A549 (cell line): ENCODE measurements around the gene ITCH. TPM values are rescaled to one million over a fixed set of nuclear protein-coding genes. Genes with fewer than 3 reads are reported as not detected.
"Not testable (repeated sequence)": the region's sequence is repeated elsewhere in the genome, so short reads cannot be mapped to it uniquely, and the experiment has no call there.

Source experiments
- ATAC-seq, 2 experiments: fragments of 200-7000 bp in 1 of 2; fragments of >200 bp in 1 of 2; cut with Nextera tagmentation in 1 of 2; cut with Tn5 transposase in 1 of 2; 3 replicates each; pipeline versions ENCODE4 v1.8.0 to v1.9.1; 2018 to 2020; ENCODE audit warnings: mild to moderate bottlenecking in 1 of 2, moderate library complexity in 1 of 2
- CTCF ChIA-PET: fragments of 300-600 bp; sonication (Branson Sonifier 250); formaldehyde crosslinking; extraction: SDS; loops from one replicate; lab custom pipeline; 2021; ENCODE audit warnings: antibody characterized with exemption, inconsistent platforms; lab: Yijun Ruan, JAX
- POLR2A ChIA-PET: fragments of 350-600 bp; formaldehyde crosslinking; extraction: SDS; loops from one replicate; lab custom pipeline; 2021; ENCODE audit warnings: antibody characterized with exemption, inconsistent platforms; lab: Yijun Ruan, JAX
- DNase-seq, 2 experiments: peaks; one replicate each; pipeline versions ENCODE4 v3.0.0 to v3.0.0-alpha.2; 2011 to 2016; ENCODE audit warnings: low read depth in 1 of 2, low spot score in 1 of 2
- FAIRE-seq: peaks from 2 replicates; lab custom pipeline; 2011; peaks lifted over from hg19 to GRCh38; lab: Jason Lieb, UNC
- H3K27ac ChIP-seq, 2 experiments: fragments of >200 bp; sonication (Bioruptor Twin); formaldehyde crosslinking; 3 replicates each; pipeline ENCODE4 v1.5.1; 2016 to 2017
- H3K4me1 ChIP-seq: fragments of >200 bp; sonication (Bioruptor Twin); formaldehyde crosslinking; 3 replicates; pipeline ENCODE4 v1.6.1; 2016
- H3K4me2 ChIP-seq: fragments of >200 bp; sonication (Bioruptor Twin); formaldehyde crosslinking; 3 replicates; pipeline ENCODE4 v1.6.1; 2016
- H3K4me3 ChIP-seq: fragments of >200 bp; sonication (Bioruptor Twin); formaldehyde crosslinking; 3 replicates; pipeline ENCODE4 v1.5.1; 2016
- H3K9me3 ChIP-seq: fragments of >200 bp; sonication (Bioruptor Twin); formaldehyde crosslinking; 3 replicates; pipeline ENCODE4 v1.6.1; 2016
- CBX2 ChIP-seq: fragments of 200-600 bp; sonication (generic); IDR thresholded peaks from 2 replicates; pipeline ENCODE4 v1.6.1; 2016; ENCODE audit warnings: low read depth, mild to moderate bottlenecking, borderline replicate concordance
- CEBPB ChIP-seq, 2 experiments: fragments of >200 bp in 1 of 2; sonication (Bioruptor Twin) in 1 of 2; formaldehyde crosslinking in 1 of 2; IDR thresholded peaks; 2 replicates each; pipeline ENCODE4 v1.6.1; 2012 to 2016
- EHMT2 ChIP-seq: fragments of 200-600 bp; sonication (generic); IDR thresholded peaks from 2 replicates; pipeline ENCODE4 v1.6.1; 2016; ENCODE audit warnings: antibody characterized with exemption, low read depth, mild to moderate bottlenecking, moderate library complexity
- ELK1 ChIP-seq: fragments of 150-350 bp; IDR thresholded peaks from 2 replicates; pipeline ENCODE4 v1.6.1; 2014; ENCODE audit warnings: low read depth, mild to moderate bottlenecking, low read length
- EP300 ChIP-seq, 2 experiments: fragments of >200 bp; sonication (Bioruptor Twin); formaldehyde crosslinking; IDR thresholded peaks; 2 replicates in 1 of 2; 3 replicates in 1 of 2; pipeline ENCODE4 v1.6.1; 2016 to 2017
- HMGXB4 ChIP-seq: fragments of 250-450 bp; sonication (Bioruptor Pico); IDR thresholded peaks from 2 replicates; pipeline ENCODE4 v1.5.0; 2021; ENCODE audit warnings: mild to moderate bottlenecking, moderate library complexity, borderline replicate concordance
- HOXB5 ChIP-seq: fragments of 250-450 bp; sonication (Bioruptor Pico); IDR thresholded peaks from 2 replicates; pipeline ENCODE4 v1.5.0; 2020; ENCODE audit warnings: mild to moderate bottlenecking, moderate library complexity
- MAFK ChIP-seq: fragments of 450-650 bp; IDR thresholded peaks from 2 replicates; pipeline ENCODE4 v1.6.1; 2014; ENCODE audit not compliant: partially characterized antibody
- PHF8 ChIP-seq: fragments of 200-600 bp; sonication (generic); IDR thresholded peaks from 2 replicates; pipeline ENCODE4 v1.6.1; 2016; ENCODE audit warnings: low read depth, mild to moderate bottlenecking, antibody characterized with exemption, moderate library complexity, borderline replicate concordance
- RCOR1 ChIP-seq: fragments of 150-350 bp; IDR thresholded peaks from 2 replicates; pipeline ENCODE4 v1.6.1; 2014; ENCODE audit warnings: antibody characterized with exemption, low read length, low read depth
- RFX5 ChIP-seq: fragments of 450-650 bp; IDR thresholded peaks from 2 replicates; pipeline ENCODE4 v1.7.1; 2014; ENCODE audit warnings: antibody characterized with exemption, mild to moderate bottlenecking, moderate library complexity
- TFCP2L1 ChIP-seq: fragments of 250-450 bp; sonication (Bioruptor Pico); IDR thresholded peaks from 2 replicates; pipeline ENCODE4 v1.5.0; 2021; ENCODE audit warnings: mild to moderate bottlenecking
- USF2 ChIP-seq: fragments of 450-650 bp; IDR thresholded peaks from 2 replicates; pipeline ENCODE4 v1.6.1; 2014; ENCODE audit warnings: antibody characterized with exemption
- ZC3H11A ChIP-seq: fragments of 450-650 bp; IDR thresholded peaks from 2 replicates; pipeline ENCODE4 v1.6.1; 2014; ENCODE audit warnings: antibody characterized with exemption, mild to moderate bottlenecking
- ZNF302 ChIP-seq: fragments of 250-450 bp; sonication (Bioruptor Pico); IDR thresholded peaks from 2 replicates; pipeline ENCODE4 v1.9.0; 2021; ENCODE audit warnings: inconsistent platforms, mild to moderate bottlenecking, moderate library complexity
- WGBS: methylation state at CpG from one replicate; pipeline ENCODE4 v1.1.6; 2017; ENCODE audit errors: missing lambda C conversion rate; 5-methylcytosine and 5-hydroxymethylcytosine counted together
- polyA plus RNA-seq, 4 experiments: library from polyadenylated mRNA; depleted of rRNA in 3 of 4; stranded (reverse); fragments of >200 nt; fragmentation: RNase III in 1 of 4; extraction: RNeasy Plus Mini Kit Qiagen cat#74134 plus additional on column Dnase treatment in 1 of 4; gene quantifications; 2 replicates in 3 of 4; 3 replicates in 1 of 4; pipeline ENCODE4 v1.2.3, GENCODE V29; 2011 to 2017
- TF ChIP-seq, protein P1 (sequence below): IDR thresholded peaks from 2 replicates; pipeline ENCODE4 v1.6.1; 2012

ITCH gene
- polyA plus RNA-seq, 2 of the 4 experiments (the other 2 are of a cell fraction): 23.9 to 24.4 TPM

GRCh38 chr20:34404803-34405202 is 41.7 kb downstream of the ITCH start:
- Histone ChIP-seq H3K4me2 (no peak overlapping the region), H3K4me1 (peaks cover 45% of the 10 kb centered on the region), H3K4me3 (no peak overlapping the region), H3K9me3 (no peaks in the 10 kb centered on the region), H3K27ac (no peak overlapping the region)
- FAIRE-seq (no peak), DNase-seq (no peak), ATAC-seq (no peak)
- WGBS: 100% methylated on average over 1 of the region's 1 CpG
- no peak for TF ChIP-seq TFCP2L1 (CRISPR knock-in tag)
- TF ChIP-seq RCOR1: no peak
- no peak for TF ChIP-seq EHMT2
- TF ChIP-seq ZC3H11A: no peak
- ChIA-PET CTCF (interaction anchor here (0.7 to 7.7 kb wide), 2 partner anchors 86 to 93 kb away, joined by 4 to 58 read pairs; no protein-coding TSS in a partner anchor), POLR2A (no interaction called here)

GRCh38 chr20:34405247-34405651 is 42.2 kb downstream of the ITCH start:
- DNase-seq, H3K4me2 ChIP-seq, H3K4me3 ChIP-seq, POLR2A ChIA-PET, FAIRE-seq, ATAC-seq, H3K27ac ChIP-seq, H3K9me3 ChIP-seq: not testable (repeated sequence)
- CTCF ChIA-PET: interaction anchor here (0.7 to 7.7 kb wide), 2 partner anchors 86 to 93 kb away, joined by 4 to 58 read pairs; no protein-coding TSS in a partner anchor
- WGBS: 95% methylated on average over 10 of the region's 10 CpGs
- peaks cover 41% of the 10 kb centered on the region for H3K4me1 ChIP-seq

DNA sequence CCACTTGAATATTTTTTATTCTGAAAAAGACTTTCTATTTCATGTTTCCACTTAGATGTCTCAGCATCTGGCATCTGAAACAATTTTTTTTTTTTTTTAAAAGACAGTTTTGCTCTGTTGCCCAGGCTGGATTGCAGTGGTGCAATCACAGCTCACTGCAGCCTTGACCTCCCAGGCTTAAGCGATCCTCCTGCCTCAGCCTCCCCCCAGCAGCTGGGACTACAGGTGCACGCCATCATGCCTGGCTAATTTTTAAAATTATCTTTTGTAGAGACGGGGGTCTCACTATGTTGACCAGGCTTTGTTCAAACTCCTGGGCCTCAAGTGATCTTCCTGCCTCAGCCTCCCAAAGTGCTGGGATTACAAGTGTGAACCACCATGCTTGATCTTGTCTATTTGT is 42.9 kb downstream of the ITCH start:
- H3K9me3 ChIP-seq, FAIRE-seq, H3K4me2 ChIP-seq, ATAC-seq, H3K27ac ChIP-seq, DNase-seq, POLR2A ChIA-PET, H3K4me3 ChIP-seq: not testable (repeated sequence)
- CTCF ChIA-PET: interaction anchor here (0.8 to 7.7 kb wide), 2 partner anchors 9 to 94 kb away, joined by 3 to 58 read pairs; no protein-coding TSS in a partner anchor
- WGBS: 92% methylated on average over 3 of the region's 3 CpGs
- peaks cover 34% of the 10 kb centered on the region for H3K4me1 ChIP-seq

GRCh38 chr20:34407962-34408474 is 44.9 kb downstream of the ITCH start:
- WGBS: 92% methylated on average over 9 of the region's 9 CpGs
- CTCF ChIA-PET: interaction anchor here (1.1 to 7.7 kb wide), 3 partner anchors 11 to 115 kb away, joined by 3 to 58 read pairs (median 4); no protein-coding TSS in a partner anchor
- FAIRE-seq: no peak

GRCh38 chr20:34410336-34410735 is 47.3 kb downstream of the ITCH start:
- TF ChIP-seq MAFK: no peak
- TF ChIP-seq, protein P1, sequence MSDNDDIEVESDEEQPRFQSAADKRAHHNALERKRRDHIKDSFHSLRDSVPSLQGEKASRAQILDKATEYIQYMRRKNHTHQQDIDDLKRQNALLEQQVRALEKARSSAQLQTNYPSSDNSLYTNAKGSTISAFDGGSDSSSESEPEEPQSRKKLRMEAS: no peak
- TF ChIP-seq HMGXB4 (CRISPR knock-in tag): no peak
- no peak for TF ChIP-seq EP300 (IDR thresholded peaks at IDR 0.05)
- TF ChIP-seq RCOR1: no peak
- TF ChIP-seq ZNF302: no peak
- TF ChIP-seq ELK1: no peak
- TF ChIP-seq PHF8: no peak
- no peak for TF ChIP-seq USF2
- TF ChIP-seq HOXB5: no peak
- TF ChIP-seq CBX2: no peak
- Histone ChIP-seq H3K9me3 (no peaks in the 10 kb centered on the region), H3K27ac (no peak overlapping the region), H3K4me1 (peaks cover 46% of the 10 kb centered on the region), H3K4me3 (no peak overlapping the region), H3K4me2 (no peak overlapping the region)
- no peak for DNase-seq
- FAIRE-seq: no peak
- ChIA-PET POLR2A (interaction anchor here (0.7 kb wide), 1 partner anchor 8 kb away, joined by 4 read pairs; no protein-coding TSS in a partner anchor), CTCF (interaction anchor here (0.7 to 3.1 kb wide), 3 partner anchors 79 to 112 kb away, joined by 3 to 17 read pairs (median 3); no protein-coding TSS in a partner anchor)
- 96% methylated on average over 6 of the region's 6 CpGs for WGBS
- ATAC-seq: no peak

More at GRCh38 chr20:34407962-34408474, 44.9 kb downstream of the ITCH start:
- no peak overlapping the region for H3K4me2 ChIP-seq
- no peak for TF ChIP-seq RFX5
- TF ChIP-seq CEBPB (IDR thresholded peaks at IDR 0.05): peak in 1 of 2 experiments; percentile 40; a peak in 2 of 4 replicates
- TF ChIP-seq, all 56 proteins: peak for 1
- ATAC-seq (no peak), DNase-seq (no peak)
- Histone ChIP-seq H3K4me1 (peaks cover 30% of the 10 kb centered on the region), H3K27ac (no peak overlapping the region), H3K9me3 (no peaks in the 10 kb centered on the region), H3K4me3 (no peak overlapping the region)
- POLR2A ChIA-PET: interaction anchor here (0.7 kb wide), 1 partner anchor 39 kb away, joined by 4 read pairs; no protein-coding TSS in a partner anchor
